ENCODE data around the gene KLRC3. TPM values are rescaled to one million over a fixed set of nuclear protein-coding genes. Genes with fewer than 3 reads are reported as not detected.

Gene KLRC3
- total and polyA plus RNA-seq, 2 of the 13 experiments (the other 11 are each of a cell fraction or from before 2014, with no cell fraction given) = not detected

- TF ChIP-seq PRDM10 (CRISPR knock-in tag; IDR thresholded peaks at IDR 0.05; ENCODE audit: low read depth) (no peak), RNF2 (conservative IDR thresholded peaks at IDR 0.05; ENCODE audit: low read depth) (no peak), FOXM1 (CRISPR knock-in tag; IDR thresholded peaks at IDR 0.05) (no peak)
Observed at GRCh38 chr12:10454531-10454930, 34.1 kb upstream of the KLRC3 start (continued).

- Histone ChIP-seq H3K4me1 (ENCODE audit: insufficient read depth, low read length) (no peaks in the 10 kb centered on the region), H2AFZ (ENCODE audit: low read length) (no peak within 1 kb of the TSS), H3K27ac (ENCODE audit: extremely low read length, insufficient read depth, low read length) (no peak within 1 kb of the TSS), H3K36me3 (replicated peaks in 1 of 2; ENCODE audit: control insufficient read depth in 1 of 2, insufficient read depth in 2 of 2, low read length in 2 of 2) (no peaks in the 10 kb centered on the region), H3K27me3 (ENCODE audit: control insufficient read depth in 1 of 2, insufficient read depth in 2 of 2, low read length in 2 of 2) (0 out of 5 replicates have a peak, but pooled peaks cover 0 to 3% of the 10 kb centered on the region in 2 experiments), H3K79me2 (ENCODE audit: insufficient read depth, low read length) (no peaks in the 10 kb centered on the region), H3K9me3 (ENCODE audit: low read length) (peaks cover 12% of the 10 kb centered on the region; the same call in 1 of the 2 replicates), H3K4me3 (replicated peaks in 1 of 3; ENCODE audit: insufficient read depth in 1 of 3, low read depth in 2 of 3, low read length in 3 of 3) (no peak within 1 kb of the TSS), H3K9ac (ENCODE audit: insufficient read depth, low read depth, low read length) (no peak within 1 kb of the TSS), H4K20me1 (ENCODE audit: insufficient read depth, low read length) (no peaks in the 10 kb centered on the region), H3K4me2 (ENCODE audit: low read depth, low read length) (no peak within 1 kb of the TSS)
- 17% methylated on average over 2 of the region's 2 CpGs for WGBS (ENCODE audit: low lambda C conversion rate)
- no peak for DNase-seq (ENCODE audit: low spot score)
- ATAC-seq = no peak
- TF ChIP-seq STAT5B (CRISPR knock-in tag; IDR thresholded peaks at IDR 0.05) (no peak), ZNF792 (CRISPR knock-in tag; IDR thresholded peaks at IDR 0.05) (no peak), ZNF674 (CRISPR knock-in tag; IDR thresholded peaks at IDR 0.05; ENCODE audit: low read depth) (no peak), ZNF296 (CRISPR knock-in tag; conservative IDR thresholded peaks at IDR 0.05) (no peak), HOXA9 (CRISPR knock-in tag; IDR thresholded peaks at IDR 0.05; ENCODE audit: borderline replicate concordance) (no peak), CEBPB (IDR thresholded peaks at IDR 0.05; ENCODE audit: borderline replicate concordance, low read depth, low read length) (0 out of 2 replicates have a peak, but pooled peaks have one; percentile 40)
- ChIA-PET POLR2A (no interaction called here), CTCF (ENCODE audit: low intra/inter-chr PET ratio, low total read pairs) (no interaction called here)
- in situ Hi-C loops (cut with HindIII; ENCODE audit: extremely low pct_ligation_motif_present, low pct_unique_long_range_greater_than_20kb) = no loop called here
- no TSS peak for BruUV-seq (replicated peaks)
- FAIRE-seq = no peak
- intact Hi-C loops (cut with micrococcal nuclease; ENCODE audit: unreplicated experiment) = no loop called here
Observed at GRCh38 chr12:10453156-10453555, 32.8 kb upstream of the KLRC3 start, which contains the start of gene KLRC1. Gene KLRC1, minus strand, starts transcription at chr12:10453377. Its CDS starts 2,221 bp downstream, at chr12:10451156.

All from HepG2 (cell line).